K562 (cell line): ENCODE data around the gene CLDN5. TPM values are rescaled to one million over a fixed set of nuclear protein-coding genes. Genes with fewer than 3 reads are reported as not detected.

Experiments used
- ATAC-seq: fragments of 200-7000 bp; cut with Tn5 transposase; 3 replicates; pipeline ENCODE4 v1.9.1; 2020; ENCODE audit warnings: moderate library complexity
- BruUV-seq: library from RNA; stranded (reverse); fragments of 400-500 nt; replicated peaks from 2 replicates; lab custom pipeline; 2021; lab: Mats Ljungman, UMichigan
- CTCF ChIA-PET: fragments of 300-600 bp; formaldehyde crosslinking; extraction: SDS; loops from one replicate; lab custom pipeline; 2021; ENCODE audit warnings: low intra/inter-chr PET ratio; lab: Yijun Ruan, JAX
- POLR2A ChIA-PET: fragments of 300-600, 350-650 bp; sonication (Branson Sonifier 250); formaldehyde crosslinking; extraction: SDS; loops from one replicate; lab custom pipeline; 2021; ENCODE audit warnings: antibody characterized with exemption, inconsistent platforms; lab: Yijun Ruan, JAX
- DNase-seq, 4 experiments: peaks; one replicate each; pipeline versions ENCODE4 v3.0.0 to v3.0.0-alpha.2; 2011 to 2018; ENCODE audit warnings: low spot score in 3 of 4, mixed read lengths in 3 of 4; ENCODE audit errors: extremely low read depth in 1 of 4
- FAIRE-seq: peaks from 2 replicates; lab custom pipeline; 2011; peaks lifted over from hg19 to GRCh38; lab: Jason Lieb, UNC
- H2AFZ ChIP-seq: 2 replicates; pipeline ENCODE4 v1.6.0; 2011; ENCODE audit warnings: low read depth, low read length, control low read depth, inconsistent platforms
- H3K27ac ChIP-seq: fragments of 200-600 bp; 3 replicates; pipeline ENCODE4 v1.8.0; 2011; ENCODE audit warnings: low read depth, mild to moderate bottlenecking, control low read depth, inconsistent platforms, low read length, moderate library complexity, mixed read lengths; ENCODE audit errors: extremely low read depth
- H3K27me3 ChIP-seq, 2 experiments: fragments of 300-600 bp in 1 of 2; 2 replicates in 1 of 2; 3 replicates in 1 of 2; pipeline versions ENCODE4 v1.6.0 to v1.8.0; 2011; ENCODE audit warnings: inconsistent platforms in 2 of 2, low read length in 2 of 2, mild to moderate bottlenecking in 1 of 2, mixed read lengths in 1 of 2, moderate library complexity in 1 of 2; ENCODE audit not compliant: control insufficient read depth in 2 of 2, insufficient read depth in 2 of 2
- H3K36me3 ChIP-seq: fragments of 300-600 bp; 3 replicates; pipeline ENCODE4 v1.8.0; 2011; ENCODE audit warnings: mild to moderate bottlenecking, low read length, inconsistent platforms; ENCODE audit not compliant: control insufficient read depth, insufficient read depth
- H3K4me1 ChIP-seq, 2 experiments: fragments of 200-600 bp in 1 of 2; replicated peaks in 1 of 2; 2 replicates in 1 of 2; 3 replicates in 1 of 2; pipeline versions ENCODE4 v1.5.1 to v1.8.0; 2011; ENCODE audit warnings: inconsistent platforms in 2 of 2, low read length in 2 of 2, mild to moderate bottlenecking in 1 of 2, mixed read lengths in 1 of 2, moderate library complexity in 1 of 2; ENCODE audit not compliant: control insufficient read depth in 2 of 2, insufficient read depth in 2 of 2
- H3K4me2 ChIP-seq: 2 replicates; pipeline ENCODE4 v1.6.1; 2011; ENCODE audit warnings: low read length, control low read depth, inconsistent platforms, mixed read lengths; ENCODE audit not compliant: insufficient read depth
- H3K4me3 ChIP-seq: fragments of 200-600 bp; sonication (generic), shearing (Covaris generic); 2 replicates; pipeline ENCODE4 v1.5.1; 2016; ENCODE audit warnings: control low read depth, inconsistent platforms
- H3K79me2 ChIP-seq: fragments of 200-600 bp; 3 replicates; pipeline ENCODE4 v1.8.0; 2011; ENCODE audit warnings: low read length, inconsistent platforms; ENCODE audit not compliant: control insufficient read depth, insufficient read depth
- H3K9ac ChIP-seq, 2 experiments: 2 replicates each; pipeline versions ENCODE4 v1.6.0 to v1.6.1; 2011; ENCODE audit warnings: low read depth in 2 of 2, low read length in 2 of 2, control low read depth in 1 of 2, inconsistent platforms in 1 of 2, mild to moderate bottlenecking in 1 of 2, mixed read lengths in 1 of 2; ENCODE audit not compliant: insufficient read depth in 1 of 2
- H3K9me1 ChIP-seq: one replicate; pipeline ENCODE4 v1.6.0; 2011; ENCODE audit warnings: inconsistent platforms, mild to moderate bottlenecking, low read length, moderate library complexity; ENCODE audit not compliant: control insufficient read depth, insufficient read depth
- H3K9me3 ChIP-seq: replicated peaks from 2 replicates; pipeline ENCODE4 v1.5.1; 2011; ENCODE audit warnings: low read depth, low read length, inconsistent platforms; ENCODE audit not compliant: control insufficient read depth, insufficient read depth
- H4K20me1 ChIP-seq: replicated peaks from 2 replicates; pipeline ENCODE4 v1.6.1; 2011; ENCODE audit warnings: low read length, inconsistent platforms, mixed read lengths; ENCODE audit not compliant: control insufficient read depth, insufficient read depth
- BRCA1 ChIP-seq, 2 experiments: fragments of 450-650 bp in 1 of 2; sonication (generic) in 1 of 2; formaldehyde crosslinking in 1 of 2; IDR thresholded peaks; 2 replicates each; pipeline versions ENCODE4 v1.5.0 to v1.6.1; 2017 to 2020; ENCODE audit warnings: mild to moderate bottlenecking in 1 of 2, missing genetic modification reagents in 1 of 2
- FOXA3 ChIP-seq, 2 experiments: fragments of 450-650 bp in 1 of 2; sonication (generic) in 1 of 2; formaldehyde crosslinking; IDR thresholded peaks in 1 of 2; conservative IDR thresholded peaks in 1 of 2; 2 replicates each; pipeline versions ENCODE4 v1.4.0 to v1.8.0; 2020 to 2022; ENCODE audit warnings: mild to moderate bottlenecking in 2 of 2, missing genetic modification reagents in 1 of 2
- FOXK1 ChIP-seq: sonication (generic); formaldehyde crosslinking; IDR thresholded peaks from 2 replicates; pipeline ENCODE4 v1.8.0; 2022; ENCODE audit warnings: missing genetic modification reagents, mild to moderate bottlenecking, borderline replicate concordance
- GABPB2 ChIP-seq: fragments of 250-450 bp; sonication (Bioruptor Pico); conservative IDR thresholded peaks from 2 replicates; pipeline ENCODE4 v1.5.1; 2021; ENCODE audit warnings: mild to moderate bottlenecking
- HMGXB4 ChIP-seq: sonication (generic); formaldehyde crosslinking; IDR thresholded peaks from 2 replicates; pipeline ENCODE4 v1.8.1; 2023; ENCODE audit warnings: mild to moderate bottlenecking, missing genetic modification reagents
- IRF2 ChIP-seq: sonication (generic); formaldehyde crosslinking; IDR thresholded peaks from 2 replicates; pipeline ENCODE4 v1.8.1; 2022; ENCODE audit warnings: mild to moderate bottlenecking, missing genetic modification reagents
- MCM3 ChIP-seq: fragments of 450-650 bp; IDR thresholded peaks from 2 replicates; pipeline ENCODE4 v1.6.1; 2016
- NRF1 ChIP-seq, 2 experiments: fragments of 450-650 bp; IDR thresholded peaks in 1 of 2; conservative IDR thresholded peaks in 1 of 2; 2 replicates each; pipeline ENCODE4 v1.6.1; 2014; ENCODE audit warnings: mild to moderate bottlenecking in 2 of 2
- POU5F1 ChIP-seq: fragments of 150-350 bp; IDR thresholded peaks from 2 replicates; pipeline ENCODE4 v1.6.1; 2014; ENCODE audit warnings: borderline replicate concordance, low read length, low read depth, mild to moderate bottlenecking; ENCODE audit not compliant: partially characterized antibody
- STAG1 ChIP-seq: sonication (generic); formaldehyde crosslinking; IDR thresholded peaks from 2 replicates; pipeline ENCODE4 v1.5.0; 2020; ENCODE audit warnings: missing genetic modification reagents, borderline replicate concordance
- USF2 ChIP-seq: sonication (generic); formaldehyde crosslinking; IDR thresholded peaks from 2 replicates; pipeline ENCODE4 v1.5.0; 2020; ENCODE audit warnings: missing genetic modification reagents
- ZC3H4 ChIP-seq: sonication (generic); formaldehyde crosslinking; IDR thresholded peaks from 2 replicates; pipeline ENCODE4 v1.9.0; 2021; ENCODE audit warnings: missing genetic modification reagents, borderline replicate concordance
- ZNF639 ChIP-seq, 2 experiments: fragments of 200-800 bp in 1 of 2; sonication (Bioruptor generic) in 1 of 2; sonication (generic) in 1 of 2; formaldehyde crosslinking in 1 of 2; IDR thresholded peaks in 1 of 2; conservative IDR thresholded peaks in 1 of 2; 2 replicates each; pipeline versions ENCODE4 v1.5.0 to v1.6.1; 2016 to 2020; ENCODE audit warnings: missing compliant biosample characterization in 1 of 2, missing genetic modification characterization in 1 of 2, missing genetic modification reagents in 1 of 2
- WGBS: fragments of 100-300 bp; shearing (Covaris generic); methylation state at CpG from one replicate; pipeline ENCODE4 v1.1.6; 2016; ENCODE audit warnings: low coverage, mixed read lengths; ENCODE audit not compliant: insufficient coverage; ENCODE audit errors: missing lambda C conversion rate; 5-methylcytosine and 5-hydroxymethylcytosine counted together
- in situ Hi-C: fragments of 300-500 bp; cut with MboI; formaldehyde crosslinking; loops from 4 replicates; pipeline ENCODE4 v1.15.0; 2018; ENCODE audit warnings: inconsistent platforms, mixed read lengths
- intact Hi-C: fragments of 100-400 bp; cut with micrococcal nuclease; formaldehyde crosslinking; loops from 2 replicates; pipeline ENCODE4 v1.14.2; 2022
- polyA plus RNA-seq, 8 experiments: library from polyadenylated mRNA; depleted of rRNA in 4 of 8; stranded (reverse) in 5 of 8; unstranded in 3 of 8; fragments of >200 nt; fragmentation: Nextera tagmentation in 2 of 8; fragmentation: Illumina TruSeq in 1 of 8; extraction: Ambion mirVana in 2 of 8; extraction: Trizol in 1 of 8; gene quantifications; 2 replicates each; pipeline versions ENCODE4 v1.2.1 to v1.2.3, GENCODE V29; 2011 to 2014; ENCODE audit warnings: inconsistent platforms in 1 of 8, missing spikeins in 1 of 8
- total RNA-seq, 7 experiments: library from RNA; depleted of rRNA in 6 of 7; stranded (reverse); fragments of >200 nt in 6 of 7; fragmentation: Illumina TruSeq in 2 of 7; extraction: Trizol in 2 of 7; gene quantifications; 2 replicates each; pipeline versions ENCODE4 v1.2.1 to v1.2.3, GENCODE V29; 2011 to 2021; ENCODE audit warnings: low replicate concordance in 1 of 7

Gene CLDN5
- total and polyA plus RNA-seq, 9 of the 15 experiments (the other 6 are each of a cell fraction or from before 2014, with no cell fraction given): 0.20 TPM; not detected in 8

- TF ChIP-seq STAG1 (CRISPR knock-in tag) (peak; percentile 46; the same call in 1 of the 2 replicates), ZNF639 (CRISPR knock-in tag; conservative IDR thresholded peaks at IDR 0.05 in 1 of 2, IDR thresholded peaks at IDR 0.05 in 1 of 2) (peak in 1 of 2 experiments; percentile 84; a peak in 1 of 4 replicates), FOXK1 (CRISPR knock-in tag) (0 out of 2 replicates have a peak, but pooled peaks have one; percentile 57)
These were observed 32.8 kb upstream of the CLDN5 start (continued) for GRCh38 chr22:19556963-19557545.

- CTCF ChIA-PET: no interaction called here
- Histone ChIP-seq H3K9me1 (no peaks in the 10 kb centered on the region), H3K9me3 (peaks cover 6% of the 10 kb centered on the region), H3K4me1 (no peaks in the 10 kb centered on the region; a peak in 1 of 5 replicates), H3K27ac (no peak overlapping the region), H4K20me1 (no peaks in the 10 kb centered on the region), H3K4me2 (no peak overlapping the region), H3K36me3 (no peaks in the 10 kb centered on the region), H3K79me2 (no peaks in the 10 kb centered on the region), H3K9ac (0 out of 4 replicates have a peak overlapping the region, but pooled peaks of 1 of the 2 experiments have one; percentile 7), H3K27me3 (peaks cover 56 to 62% of the 10 kb centered on the region in 2 experiments), H2AFZ (no peak overlapping the region), H3K4me3 (no peak overlapping the region)
- FAIRE-seq (no peak), DNase-seq (peak in 3 of 4 experiments; percentile 22 to 29 (median 25)), ATAC-seq (no peak)
- no TSS peak for BruUV-seq
- WGBS: 1% methylated on average over 6 of the region's 6 CpGs
- intact Hi-C loops (no loop called here), in situ Hi-C loops (loop anchor here (25.0 kb wide), 1 partner anchor 1582 kb away; no protein-coding TSS in a partner anchor)
- POLR2A ChIA-PET: interaction anchor here (0.7 to 3.2 kb wide), 10 partner anchors 10 to 76 kb away, joined by 3 to 13 read pairs (median 8); partner anchors contain the start of gene CDC45
- no peak for TF ChIP-seq GABPB2 (CRISPR knock-in tag)
- TF ChIP-seq POU5F1: no peak
- 0 out of 2 replicates have a peak, but pooled peaks have one; percentile 60 for TF ChIP-seq MCM3
- 0 out of 4 replicates have a peak, but pooled peaks of 1 of the 2 experiments have one; percentile 22 for TF ChIP-seq FOXA3 (CRISPR knock-in tag; conservative IDR thresholded peaks at IDR 0.05 in 1 of 2, IDR thresholded peaks at IDR 0.05 in 1 of 2)
- TF ChIP-seq ZC3H4 (CRISPR knock-in tag): peak; percentile 75; the same call in 1 of the 2 replicates
- peak; percentile 87 for TF ChIP-seq IRF2 (CRISPR knock-in tag)
- no peak for TF ChIP-seq BRCA1 (IDR thresholded peaks at IDR 0.05)
- 0 out of 2 replicates have a peak, but pooled peaks have one; percentile 17 for TF ChIP-seq BRCA1 (CRISPR knock-in tag; IDR thresholded peaks at IDR 0.05)
- no peak for TF ChIP-seq HMGXB4
- TF ChIP-seq NRF1 (conservative IDR thresholded peaks at IDR 0.05 in 1 of 2, IDR thresholded peaks at IDR 0.05 in 1 of 2): no peak
- 0 out of 2 replicates have a peak, but pooled peaks have one; percentile 7 for TF ChIP-seq USF2 (CRISPR knock-in tag)
These were observed 31.4 kb upstream of the CLDN5 start for GRCh38 chr22:19555651-19556050.
